ENCODE data around the gene YBX3. TPM values are rescaled to one million over a fixed set of nuclear protein-coding genes. Genes with fewer than 3 reads are reported as not detected.

YBX3 gene
- total and polyA plus RNA-seq, 2 donors, result 36.6 to 446 TPM

Other genes with a start within 250 kb of the YBX3 start
- gene EIF2S3B, start 217.4 kb downstream of the YBX3 start, total RNA-seq, result 1.1 TPM
- gene EIF2S3B, start 217.4 kb downstream of the YBX3 start, polyA plus RNA-seq, result 0.27 TPM
- 47.3 TPM for gene MAGOHB, start 109.7 kb downstream of the YBX3 start, total RNA-seq
- gene MAGOHB, start 109.7 kb downstream of the YBX3 start, polyA plus RNA-seq, result 38.4 TPM
- 0.33 TPM for gene STYK1, start 49.3 kb downstream of the YBX3 start, total RNA-seq
- gene STYK1, start 49.3 kb downstream of the YBX3 start, polyA plus RNA-seq, result 0.62 TPM
- not detected for gene TAS2R7, start 79.3 kb upstream of the YBX3 start, total RNA-seq
- not detected for gene TAS2R7, start 79.3 kb upstream of the YBX3 start, polyA plus RNA-seq
- gene TAS2R8, start 84.0 kb upstream of the YBX3 start, total RNA-seq, result not detected
- not detected for gene TAS2R8, start 84.0 kb upstream of the YBX3 start, polyA plus RNA-seq
- gene TAS2R9, start 86.8 kb upstream of the YBX3 start, total RNA-seq, result not detected
- not detected for gene TAS2R9, start 86.8 kb upstream of the YBX3 start, polyA plus RNA-seq
- 0.47 TPM for gene TAS2R10, start 103.0 kb upstream of the YBX3 start, total RNA-seq
- gene TAS2R10, start 103.0 kb upstream of the YBX3 start, polyA plus RNA-seq, result 0.21 TPM
- 1.5 TPM for gene PRR4, start 126.2 kb upstream of the YBX3 start, total RNA-seq
- 6.4 TPM for gene PRR4, start 126.2 kb upstream of the YBX3 start, polyA plus RNA-seq
- 18.7 TPM for gene PRH1, start 160.9 kb upstream of the YBX3 start, total RNA-seq
- 7.4 TPM for gene PRH1, start 160.9 kb upstream of the YBX3 start, polyA plus RNA-seq
- gene TAS2R13, start 186.2 kb upstream of the YBX3 start, total RNA-seq, result 0.52 TPM
- gene TAS2R13, start 186.2 kb upstream of the YBX3 start, polyA plus RNA-seq, result 0.05 TPM
- 0.80 TPM for gene PRH2, start 205.9 kb upstream of the YBX3 start, total RNA-seq
- gene PRH2, start 205.9 kb upstream of the YBX3 start, polyA plus RNA-seq, result 1.1 TPM
- gene TAS2R14, start 215.9 kb upstream of the YBX3 start, total RNA-seq, result 1.0 TPM
- gene TAS2R14, start 215.9 kb upstream of the YBX3 start, polyA plus RNA-seq, result 5.3 TPM

Measured in thymus (tissue), 2 donors.